H9 (cell line): ENCODE measurements around the gene TMEM82. TPM values are rescaled to one million over a fixed set of nuclear protein-coding genes. Genes with fewer than 3 reads are reported as not detected.

Source experiments
- DNase-seq: peaks from one replicate; pipeline ENCODE4 v3.0.0-alpha.2; 2017
- H2AFZ ChIP-seq: one replicate; pipeline ENCODE4 v1.6.1; 2013; ENCODE audit warnings: mild to moderate bottlenecking, low read length, control low read depth, moderate library complexity
- H2AK5ac ChIP-seq: 2 replicates; pipeline ENCODE4 v1.6.1; 2013; ENCODE audit warnings: low read length, control low read depth, mixed read lengths; ENCODE audit not compliant: insufficient read length
- H2BK120ac ChIP-seq: one replicate; pipeline ENCODE4 v1.6.1; 2013; ENCODE audit warnings: low read depth, mild to moderate bottlenecking, low read length, control low read depth, inconsistent platforms; ENCODE audit not compliant: poor library complexity, severe bottlenecking
- H2BK12ac ChIP-seq: 2 replicates; pipeline ENCODE4 v1.6.1; 2013; ENCODE audit warnings: low read length, control low read depth, mixed read lengths, low read depth; ENCODE audit not compliant: insufficient read length
- H2BK15ac ChIP-seq: 2 replicates; pipeline ENCODE4 v1.6.1; 2013; ENCODE audit warnings: low read depth, low read length, control low read depth
- H2BK20ac ChIP-seq: one replicate; pipeline ENCODE4 v1.6.1; 2013; ENCODE audit warnings: low read depth, mild to moderate bottlenecking, low read length, control low read depth, inconsistent platforms; ENCODE audit not compliant: poor library complexity, severe bottlenecking
- H2BK5ac ChIP-seq: 2 replicates; pipeline ENCODE4 v1.6.1; 2013; ENCODE audit warnings: low read length, control low read depth, mixed read lengths; ENCODE audit not compliant: insufficient read length
- H3K14ac ChIP-seq: 2 replicates; pipeline ENCODE4 v1.6.1; 2013; ENCODE audit warnings: low read length, control low read depth; ENCODE audit not compliant: insufficient read depth
- H3K18ac ChIP-seq: 2 replicates; pipeline ENCODE4 v1.6.1; 2013; ENCODE audit warnings: low read depth, mild to moderate bottlenecking, mixed read lengths, low read length, control low read depth; ENCODE audit not compliant: insufficient read length
- H3K23ac ChIP-seq: 2 replicates; pipeline ENCODE4 v1.6.1; 2013; ENCODE audit warnings: low read length, control low read depth, mixed read lengths, low read depth; ENCODE audit not compliant: insufficient read length
- H3K23me2 ChIP-seq: 2 replicates; pipeline ENCODE4 v1.6.1; 2013; ENCODE audit warnings: low read depth, mild to moderate bottlenecking, mixed read lengths, low read length, control low read depth; ENCODE audit not compliant: insufficient read length, poor library complexity, severe bottlenecking
- H3K27ac ChIP-seq: 2 replicates; pipeline ENCODE4 v1.5.1; 2013; ENCODE audit warnings: low read length, control low read depth, mixed read lengths, low read depth; ENCODE audit not compliant: insufficient read length
- H3K27me3 ChIP-seq: 2 replicates; pipeline ENCODE4 v1.6.1; 2013; ENCODE audit warnings: low read length, control low read depth, inconsistent platforms; ENCODE audit not compliant: insufficient read depth
- H3K4ac ChIP-seq: 2 replicates; pipeline ENCODE4 v1.6.1; 2013; ENCODE audit warnings: low read depth, mild to moderate bottlenecking, control low read depth, inconsistent platforms, low read length, moderate library complexity
- H3K4me1 ChIP-seq: 2 replicates; pipeline ENCODE4 v1.6.1; 2013; ENCODE audit warnings: low read length, control low read depth, inconsistent platforms; ENCODE audit not compliant: insufficient read depth
- H3K4me2 ChIP-seq: 2 replicates; pipeline ENCODE4 v1.6.1; 2013; ENCODE audit warnings: low read length, control low read depth, mixed read lengths; ENCODE audit not compliant: insufficient read length, insufficient read depth
- H3K56ac ChIP-seq: 2 replicates; pipeline ENCODE4 v1.6.1; 2013; ENCODE audit warnings: low read depth, mild to moderate bottlenecking, mixed read lengths, low read length, control low read depth; ENCODE audit not compliant: insufficient read length
- H3K79me1 ChIP-seq: 2 replicates; pipeline ENCODE4 v1.6.1; 2013; ENCODE audit warnings: low read depth, mild to moderate bottlenecking, moderate library complexity, low read length, control low read depth, inconsistent platforms; ENCODE audit not compliant: insufficient read depth, poor library complexity, severe bottlenecking
- H3K79me2 ChIP-seq: 2 replicates; pipeline ENCODE4 v1.6.1; 2013; ENCODE audit warnings: low read length, control low read depth, inconsistent platforms; ENCODE audit not compliant: insufficient read depth
- H3K9ac ChIP-seq: 2 replicates; pipeline ENCODE4 v1.6.1; 2013; ENCODE audit warnings: low read length, control low read depth, mixed read lengths; ENCODE audit not compliant: insufficient read length; ENCODE audit errors: extremely low read depth
- H3K9me3 ChIP-seq: one replicate; pipeline ENCODE4 v1.6.1; 2013; ENCODE audit warnings: low read depth, low read length, inconsistent platforms; ENCODE audit not compliant: control insufficient read depth
- H3T11ph ChIP-seq: one replicate; pipeline ENCODE4 v1.6.1; 2013; ENCODE audit warnings: mild to moderate bottlenecking, low read length, control low read depth, inconsistent platforms
- H4K20me1 ChIP-seq: one replicate; pipeline ENCODE4 v1.6.1; 2013; ENCODE audit not compliant: control insufficient read depth, insufficient read length, insufficient read depth
- H4K5ac ChIP-seq: 2 replicates; pipeline ENCODE4 v1.6.1; 2013; ENCODE audit warnings: low read depth, mild to moderate bottlenecking, mixed read lengths, low read length, control low read depth; ENCODE audit not compliant: insufficient read length
- H4K8ac ChIP-seq: replicated peaks from 2 replicates; pipeline ENCODE4 v1.6.1; 2013; ENCODE audit warnings: low read length, control low read depth, mixed read lengths, low read depth; ENCODE audit not compliant: insufficient read length
- H4K91ac ChIP-seq: 2 replicates; pipeline ENCODE4 v1.6.1; 2013; ENCODE audit warnings: low read depth, mild to moderate bottlenecking, moderate library complexity, mixed read lengths, low read length, control low read depth; ENCODE audit not compliant: insufficient read length
- H3K27ac Mint-ChIP-seq, 3 experiments: 2 replicates in 2 of 3; 3 replicates in 1 of 3; pipeline ENCODE4 v1.8.0; 2020 to 2021; ENCODE audit warnings: mixed read lengths in 3 of 3, mild to moderate bottlenecking in 1 of 3, moderate library complexity in 1 of 3
- H3K27me3 Mint-ChIP-seq: 2 replicates; pipeline ENCODE4 v1.8.0; 2021; ENCODE audit warnings: low read depth, mild to moderate bottlenecking, moderate library complexity, mixed read lengths
- H3K36me3 Mint-ChIP-seq, 3 experiments: 2 replicates in 2 of 3; 3 replicates in 1 of 3; pipeline ENCODE4 v1.8.0; 2020 to 2021; ENCODE audit warnings: low read depth in 3 of 3, mixed read lengths in 3 of 3; ENCODE audit not compliant: insufficient read depth in 1 of 3
- H3K4me1 Mint-ChIP-seq, 2 experiments: 2 replicates each; pipeline ENCODE4 v1.8.0; 2020; ENCODE audit warnings: mixed read lengths in 2 of 2
- H3K4me3 Mint-ChIP-seq, 2 experiments: 2 replicates in 1 of 2; 3 replicates in 1 of 2; pipeline ENCODE4 v1.8.0; 2020 to 2021; ENCODE audit warnings: mild to moderate bottlenecking in 2 of 2, mixed read lengths in 2 of 2, moderate library complexity in 1 of 2
- H3K9me3 Mint-ChIP-seq, 2 experiments: 2 replicates in 1 of 2; 3 replicates in 1 of 2; pipeline ENCODE4 v1.8.0; 2020; ENCODE audit warnings: mild to moderate bottlenecking in 2 of 2, mixed read lengths in 2 of 2, moderate library complexity in 1 of 2
- CTCF ChIP-seq: fragments of 200-600 bp; sonication (generic); conservative IDR thresholded peaks from 3 replicates; pipeline ENCODE4 v1.8.0; 2021; ENCODE audit warnings: antibody characterized with exemption, mild to moderate bottlenecking
- WGBS: extraction: QIAGEN DNeasy Blood & Tissue Kit; methylation state at CpG from one replicate; pipeline ENCODE4 v1.1.7; 2013; ENCODE audit warnings: missing lambda C conversion rate, low lambda C conversion rate, mixed read lengths; ENCODE audit not compliant: insufficient read length; ENCODE audit errors: extremely low coverage; 5-methylcytosine and 5-hydroxymethylcytosine counted together
- total RNA-seq: library from RNA; stranded (reverse); gene quantifications from 2 replicates; pipeline ENCODE4 v1.2.1, GENCODE V29; 2021

Gene TMEM82
- total RNA-seq, 1 experiment from 2014 or later = 1.4 TPM

- TF ChIP-seq CTCF = no peak
- no peak overlapping the region for H3K56ac ChIP-seq
- H3K23ac ChIP-seq = no peak overlapping the region
- no peak overlapping the region for H3T11ph ChIP-seq
- no peak overlapping the region for H3K4ac ChIP-seq
- H3K79me2 ChIP-seq = no peaks in the 10 kb centered on the region
- Mint-ChIP-seq H3K9me3 (no peaks in the 10 kb centered on the region), H3K27me3 (no peaks in the 10 kb centered on the region), H3K4me3 (no peak overlapping the region), H3K4me1 (no peaks in the 10 kb centered on the region), H3K27ac (no peak overlapping the region), H3K36me3 (peaks cover 15 to 50% (median 43%) of the 10 kb centered on the region in 3 experiments; a peak in 5 of 7 replicates)
- H4K8ac ChIP-seq = no peak overlapping the region
- H2AK5ac ChIP-seq = no peak overlapping the region
- DNase-seq = no peak
- H2BK15ac ChIP-seq = no peak overlapping the region
- H3K23me2 ChIP-seq = no peaks in the 10 kb centered on the region
- H3K9ac ChIP-seq = no peak overlapping the region
- no peak overlapping the region for H3K18ac ChIP-seq
- no peak overlapping the region for H3K14ac ChIP-seq
- no peak overlapping the region for H2BK20ac ChIP-seq
- H3K4me1 ChIP-seq = no peaks in the 10 kb centered on the region
- H3K9me3 ChIP-seq = no peaks in the 10 kb centered on the region
- no peak overlapping the region for H2BK5ac ChIP-seq
- H3K4me2 ChIP-seq = no peak overlapping the region
- no peaks in the 10 kb centered on the region for H3K27me3 ChIP-seq
- H4K20me1 ChIP-seq = no peaks in the 10 kb centered on the region
- H2AFZ ChIP-seq = no peak overlapping the region
- H4K5ac ChIP-seq = no peak overlapping the region
- WGBS = no CpG with 5 or more reads among the region's 16 CpGs
- H3K79me1 ChIP-seq = no peaks in the 10 kb centered on the region
- H4K91ac ChIP-seq = no peak overlapping the region
- H3K27ac ChIP-seq = no peak overlapping the region
- H2BK120ac ChIP-seq = no peak overlapping the region
- no peak overlapping the region for H2BK12ac ChIP-seq
These were observed 11.4 kb upstream of the TMEM82 start for GRCh38 chr1:15730936-15731335.
